Stimulated activated CD4-positive, alpha-beta T cell treated with anti-CD3 and anti-CD28 coated beads, TNF-alpha, amount 100 ng/mL, for 4 hours (primary cell): ENCODE results near the gene CAV3.
A peak's percentile ranks its signal among the peaks of the same experiment; 100 is the strongest.

Experiments
- DNase-seq, 3 experiments: peaks; one replicate each; pipeline ENCODE4 v3.0.0-alpha.2; 2020; ENCODE audit warnings: low read depth in 3 of 3

The CAV3 gene

DNA sequence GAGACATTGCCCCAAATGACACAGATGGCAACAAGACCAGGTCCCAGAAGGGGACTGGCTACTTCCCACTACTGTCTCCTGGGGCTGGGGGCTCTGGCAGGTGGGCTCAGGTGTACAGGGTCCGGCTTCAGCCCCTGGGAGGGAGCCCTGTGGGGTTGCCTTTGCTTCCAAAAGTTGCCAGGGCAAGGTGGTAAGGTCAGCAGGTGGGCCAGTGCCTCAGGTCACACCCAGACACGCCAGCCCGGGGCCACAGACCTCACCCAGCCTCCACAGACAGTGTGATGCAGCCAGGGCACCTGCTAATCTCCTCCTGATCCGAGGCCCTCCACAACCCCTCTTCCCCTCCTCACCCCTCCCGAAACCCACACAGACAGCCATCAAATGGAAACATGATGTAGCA lies 28.3 kb downstream of the CAV3 start:
- DNase-seq: no peak

DNA sequence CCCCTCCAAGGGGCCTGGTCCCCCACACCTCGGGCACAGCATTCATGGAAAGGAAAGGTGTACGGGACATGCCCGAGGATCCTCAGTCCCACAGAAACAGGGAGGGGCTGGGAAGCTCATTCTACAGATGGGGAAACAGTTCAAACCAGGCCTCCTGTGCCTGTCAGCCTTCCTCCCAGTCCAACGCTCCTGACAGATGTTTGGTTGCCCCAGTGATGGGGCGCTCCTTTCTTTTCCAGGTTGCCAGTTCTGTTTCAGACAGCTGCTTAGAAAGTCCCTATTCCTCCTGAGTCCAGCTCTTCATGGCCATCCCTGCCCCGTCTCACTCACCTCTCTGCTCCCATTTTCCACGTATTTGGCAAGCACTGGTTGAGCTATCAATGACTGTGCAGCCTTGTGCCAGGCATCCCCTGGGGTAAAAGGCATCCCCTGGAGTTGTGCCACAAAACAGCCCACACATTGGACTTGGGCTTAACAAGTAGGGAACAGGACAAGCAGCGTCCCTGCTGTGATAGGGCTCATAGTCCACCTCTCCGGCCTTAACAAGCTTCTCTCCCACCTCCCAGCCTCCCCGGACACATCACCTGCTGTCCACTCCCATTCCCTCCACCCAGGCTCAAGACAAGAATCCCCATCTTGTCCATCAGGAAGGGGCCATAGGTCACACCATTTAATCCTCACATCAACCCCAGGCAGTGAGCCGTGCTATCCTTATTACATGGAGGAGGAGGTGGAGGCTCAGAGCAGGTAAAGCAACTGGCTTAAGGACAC lies 29.2 kb downstream of the CAV3 start:
- DNase-seq: no peak

DNA sequence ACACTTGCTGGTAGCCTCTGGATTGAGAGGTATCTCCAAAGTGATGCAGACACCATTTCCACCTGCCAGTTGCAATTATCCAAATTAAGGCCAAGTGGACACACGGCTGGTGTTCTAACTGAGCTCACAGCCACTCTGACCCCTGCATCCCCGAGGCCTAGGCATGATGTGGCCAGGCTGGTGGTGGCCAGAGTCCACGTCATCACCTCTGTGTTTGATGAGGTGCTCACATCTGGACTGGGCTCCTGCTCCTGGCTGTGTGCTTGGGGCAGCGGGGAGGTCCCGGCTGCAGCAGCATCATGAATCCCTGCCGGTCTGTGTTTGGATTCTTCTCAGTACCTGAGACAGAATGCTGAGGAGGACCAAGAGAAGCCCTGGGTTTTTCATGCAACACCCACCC lies 30.9 kb downstream of the CAV3 start:
- DNase-seq: no peak

DNA sequence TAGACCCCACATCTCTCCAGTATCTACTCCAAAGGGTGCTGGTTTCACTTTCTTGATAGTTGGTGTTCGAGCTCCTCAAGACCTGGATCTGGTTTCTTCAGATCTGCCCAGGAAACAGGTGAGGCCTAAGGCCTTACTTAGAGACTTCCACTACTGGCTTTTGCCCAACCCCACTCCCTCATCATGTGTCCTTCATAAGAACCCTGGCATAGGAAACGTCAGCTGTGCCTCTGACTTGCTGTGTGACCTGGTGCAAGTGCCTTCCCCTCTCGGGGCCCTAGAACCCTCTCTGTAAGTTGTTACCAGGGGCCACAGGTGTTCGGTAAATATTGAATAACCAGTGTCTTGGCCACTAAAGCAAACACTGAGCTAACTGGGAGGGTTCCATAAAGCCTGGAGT lies 31.9 kb downstream of the CAV3 start:
- no peak for DNase-seq

DNA sequence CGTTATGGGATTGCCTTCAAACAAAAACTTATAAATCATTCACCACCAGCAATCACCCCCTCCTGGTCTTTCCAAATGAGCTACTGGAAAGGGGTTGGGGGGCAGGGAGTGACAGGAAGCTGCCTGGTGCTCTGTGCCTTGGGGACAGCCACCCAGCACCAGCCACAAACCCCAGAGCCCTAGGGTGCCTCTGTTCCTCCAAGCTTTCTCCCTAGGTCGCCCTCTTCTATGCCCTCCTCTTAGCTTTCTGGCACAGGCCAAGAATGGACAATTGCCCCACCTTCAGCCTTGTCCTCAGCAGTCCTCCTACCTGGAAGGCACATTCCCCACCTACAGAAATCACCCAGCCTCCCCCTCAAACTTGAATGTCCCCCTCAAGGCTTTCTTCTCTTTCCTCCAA lies 32.5 kb downstream of the CAV3 start:
- DNase-seq: no peak

DNA sequence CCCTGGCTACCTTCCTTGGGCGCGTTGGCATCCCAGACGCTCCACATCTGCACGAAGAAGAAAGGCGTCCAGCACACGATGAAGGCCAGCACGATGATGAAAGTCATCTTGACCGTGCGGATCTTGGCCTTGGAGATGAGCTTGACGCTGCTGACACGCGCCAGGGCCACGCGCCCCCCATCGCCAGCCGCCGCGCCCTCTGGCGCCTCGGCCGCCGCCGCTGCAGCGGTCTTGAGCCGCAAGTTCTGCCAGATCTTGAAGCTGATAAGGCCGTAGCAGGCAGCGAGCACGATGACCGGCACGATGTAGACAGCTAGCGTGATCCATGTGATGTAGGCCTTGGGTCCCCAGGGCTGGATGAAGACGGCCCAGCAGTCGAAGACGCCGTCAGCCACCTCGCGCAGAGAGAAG lies 33.7 kb downstream of the CAV3 start:
- DNase-seq: no peak

DNA sequence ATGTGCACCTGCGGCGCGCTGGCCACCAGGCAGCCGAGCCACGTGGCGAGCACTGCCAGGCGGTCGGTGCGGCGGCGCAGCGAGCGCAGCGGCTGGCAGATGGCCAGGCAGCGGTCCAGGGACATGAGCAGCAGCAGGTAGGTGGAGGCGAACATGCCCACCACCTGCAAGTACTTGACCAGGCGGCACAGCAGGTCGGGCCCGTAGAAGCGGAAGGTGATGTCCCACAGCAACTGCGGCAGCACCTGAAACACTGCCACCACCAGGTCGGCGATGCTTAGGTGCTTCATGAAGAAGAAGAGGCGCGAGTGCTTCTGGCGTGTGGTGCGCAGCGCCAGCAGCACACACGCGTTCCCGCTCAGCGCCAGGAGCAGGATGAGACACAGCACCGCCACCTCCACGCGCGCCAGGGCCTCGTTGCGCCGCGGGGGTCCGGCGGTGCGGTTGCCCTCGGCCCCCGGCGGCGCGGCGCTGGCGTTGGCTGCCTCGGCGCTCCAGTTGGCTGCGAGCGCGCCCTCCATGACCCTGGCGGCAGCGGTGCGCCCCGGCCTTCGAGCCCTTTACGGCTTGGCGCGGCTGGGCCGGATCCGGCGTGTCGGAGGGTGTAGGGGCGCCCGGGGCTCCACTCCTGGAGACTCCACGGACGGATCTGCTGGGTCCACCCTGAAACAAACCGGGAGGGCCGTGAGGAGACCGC lies 34.2 kb downstream of the CAV3 start:
- DNase-seq: no peak

DNA sequence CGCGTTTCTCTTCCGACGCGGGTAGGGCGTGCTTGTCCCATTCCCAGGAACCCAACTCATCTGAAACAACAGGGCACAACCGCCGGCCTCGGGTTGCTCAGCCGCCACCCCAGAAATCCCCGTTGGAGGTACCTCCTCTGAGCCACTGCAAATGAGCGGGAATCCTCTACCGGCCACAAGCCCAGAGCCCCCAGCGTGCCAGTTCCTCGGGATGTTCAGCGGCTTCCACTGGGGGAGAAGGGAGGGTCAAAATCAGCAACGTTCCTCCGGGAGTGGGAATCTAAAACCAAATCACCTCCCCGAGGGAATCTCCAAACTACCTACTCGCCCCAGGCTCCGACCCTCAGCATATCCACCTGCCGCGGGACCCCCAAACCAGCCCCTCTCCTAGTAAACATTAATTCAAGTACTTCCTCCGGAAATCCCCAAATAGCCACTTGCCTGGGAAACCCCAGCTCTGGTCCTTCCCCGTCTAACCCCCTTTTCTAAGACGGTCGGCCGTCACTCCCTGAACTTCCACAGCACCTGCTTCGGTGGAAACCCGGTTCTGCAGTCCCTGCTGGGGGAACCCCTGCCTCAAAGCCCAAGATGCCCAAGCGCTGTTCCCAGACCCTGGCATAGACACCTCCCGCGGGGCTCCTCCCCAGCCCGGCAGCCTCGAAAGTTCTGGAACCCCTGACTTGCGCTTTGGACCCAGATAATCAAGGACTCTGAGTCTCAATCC lies 34.9 kb downstream of the CAV3 start:
- DNase-seq: no peak

DNA sequence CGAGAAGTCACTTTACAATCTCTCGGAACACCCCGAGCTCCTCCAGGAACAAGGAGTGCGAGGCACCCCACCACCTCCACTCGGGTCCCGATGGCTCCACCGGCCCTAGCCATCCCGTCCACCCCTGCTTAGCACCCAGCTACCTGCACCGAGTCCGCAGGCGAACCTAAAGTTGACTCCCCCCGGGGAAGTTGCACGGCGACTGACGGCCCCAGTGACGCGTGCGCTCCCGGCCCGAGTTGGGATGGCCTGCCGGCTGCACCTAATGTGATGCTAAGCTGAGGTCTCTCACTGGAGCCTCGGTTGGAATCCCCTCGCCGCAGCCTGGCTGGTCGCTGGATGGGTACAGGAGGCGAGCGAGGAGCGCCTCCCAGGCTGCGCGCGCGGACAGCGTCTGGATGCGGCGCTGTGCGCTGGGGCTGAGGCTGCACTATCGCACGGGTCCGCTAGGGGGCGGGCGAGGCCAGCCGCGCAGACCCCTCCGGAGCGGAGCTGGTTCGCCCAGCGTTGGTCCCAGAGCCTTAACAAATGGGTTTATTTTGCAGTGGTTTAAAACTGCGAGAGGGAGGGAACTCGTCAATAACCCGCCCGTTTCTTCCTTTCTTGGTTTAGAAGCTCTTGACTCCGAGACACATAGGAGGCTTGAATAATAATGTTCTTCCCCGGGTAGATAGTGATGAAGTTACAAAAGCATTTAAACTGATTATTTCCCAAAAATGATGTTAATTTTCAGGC lies 35.7 kb downstream of the CAV3 start, which contains the start of gene OXTR:
OXTR (minus strand) TSS at position 526 of the 735 bp plus-strand sequence. CDS start 1,426 bp downstream, outside the sequence.
- DNase-seq: peak in 2 of 3 experiments; percentile 14 to 29

DNA sequence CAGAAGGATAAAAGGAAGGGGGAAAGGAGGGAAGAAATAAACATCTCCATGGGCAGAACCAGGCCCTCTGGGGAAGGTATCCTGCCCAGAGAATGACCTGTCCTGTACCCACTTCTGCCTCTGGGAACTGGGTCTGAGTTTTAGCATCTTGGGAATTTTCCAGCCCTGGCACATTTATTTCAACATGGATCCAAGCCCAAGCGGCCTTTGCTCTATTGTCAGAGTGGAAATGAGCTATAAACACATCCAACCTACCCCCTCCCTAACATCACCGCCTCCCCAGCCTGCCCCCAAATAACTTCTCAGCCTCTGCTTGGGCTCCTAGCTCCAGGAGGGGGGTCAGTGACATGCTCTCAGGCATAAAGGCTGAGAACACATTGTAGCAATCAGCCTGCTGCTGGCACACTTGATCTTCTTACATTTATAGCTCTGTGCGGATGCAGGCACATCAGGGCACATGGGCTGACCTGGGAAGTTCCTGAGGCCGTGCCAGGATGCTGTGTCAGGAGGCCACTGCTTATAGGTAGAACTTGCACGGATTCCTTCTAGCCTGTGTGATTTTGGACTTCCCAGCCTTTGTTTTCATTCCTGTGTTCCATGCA lies 40.4 kb downstream of the CAV3 start:
- DNase-seq: no peak

DNA sequence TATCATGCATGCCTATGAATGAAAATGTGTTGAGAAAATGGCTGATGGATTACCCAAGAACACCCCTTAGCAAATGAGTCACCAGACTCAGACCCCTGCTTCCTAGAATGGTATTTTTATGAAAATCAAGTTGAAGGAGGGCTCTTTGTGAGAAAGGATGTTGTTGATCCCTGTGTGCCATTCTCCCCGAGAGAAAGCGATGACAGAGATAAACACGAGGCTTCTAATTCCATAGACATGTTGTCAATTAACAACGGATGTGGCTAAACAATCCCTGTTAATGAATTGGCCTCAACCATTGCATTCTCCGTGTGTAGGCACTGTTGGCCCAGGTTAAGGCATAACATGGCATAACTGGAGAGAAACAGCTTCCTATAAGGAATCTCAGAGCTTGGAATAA lies 41.6 kb downstream of the CAV3 start:
- DNase-seq: no peak

DNA sequence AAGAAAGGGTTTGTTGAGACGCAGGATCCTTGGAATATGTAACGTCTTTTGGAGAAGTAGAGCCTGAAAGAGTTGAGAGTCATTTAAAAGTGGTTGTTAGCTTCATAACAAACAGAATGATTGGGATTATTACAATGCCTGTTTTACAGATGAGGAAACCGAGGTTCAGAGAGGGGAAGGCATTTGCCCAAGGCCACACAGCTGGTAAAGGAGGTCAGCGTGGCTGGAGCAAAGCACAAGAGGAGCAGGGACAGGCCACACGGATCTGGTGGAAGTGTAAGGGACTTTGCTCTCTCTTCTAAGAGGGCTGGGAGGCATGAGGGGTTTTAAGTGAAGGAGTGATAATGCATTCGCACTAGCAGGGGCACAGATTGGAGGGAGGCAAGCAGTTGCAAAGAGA lies 42.0 kb downstream of the CAV3 start:
- no peak for DNase-seq

DNA sequence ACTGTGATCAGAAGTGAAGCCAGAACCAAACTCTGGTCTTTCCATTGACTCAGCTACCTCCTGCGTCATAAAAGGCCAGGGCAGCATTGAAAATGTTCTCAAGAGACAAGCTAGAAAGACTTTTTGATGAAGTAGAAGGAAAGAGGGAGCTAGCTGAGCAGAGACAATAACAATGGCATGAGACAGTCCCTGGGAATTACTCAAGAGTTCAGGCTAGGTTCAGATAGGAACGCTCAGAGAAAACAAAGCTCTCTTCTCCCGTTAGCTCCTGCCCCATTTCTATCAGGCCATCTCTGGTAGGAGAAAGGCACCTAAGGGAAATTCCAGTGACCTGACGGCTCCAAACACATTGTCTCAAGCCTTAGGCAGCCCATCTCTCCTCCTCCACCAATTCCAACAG lies 42.8 kb downstream of the CAV3 start:
- DNase-seq: no peak

DNA sequence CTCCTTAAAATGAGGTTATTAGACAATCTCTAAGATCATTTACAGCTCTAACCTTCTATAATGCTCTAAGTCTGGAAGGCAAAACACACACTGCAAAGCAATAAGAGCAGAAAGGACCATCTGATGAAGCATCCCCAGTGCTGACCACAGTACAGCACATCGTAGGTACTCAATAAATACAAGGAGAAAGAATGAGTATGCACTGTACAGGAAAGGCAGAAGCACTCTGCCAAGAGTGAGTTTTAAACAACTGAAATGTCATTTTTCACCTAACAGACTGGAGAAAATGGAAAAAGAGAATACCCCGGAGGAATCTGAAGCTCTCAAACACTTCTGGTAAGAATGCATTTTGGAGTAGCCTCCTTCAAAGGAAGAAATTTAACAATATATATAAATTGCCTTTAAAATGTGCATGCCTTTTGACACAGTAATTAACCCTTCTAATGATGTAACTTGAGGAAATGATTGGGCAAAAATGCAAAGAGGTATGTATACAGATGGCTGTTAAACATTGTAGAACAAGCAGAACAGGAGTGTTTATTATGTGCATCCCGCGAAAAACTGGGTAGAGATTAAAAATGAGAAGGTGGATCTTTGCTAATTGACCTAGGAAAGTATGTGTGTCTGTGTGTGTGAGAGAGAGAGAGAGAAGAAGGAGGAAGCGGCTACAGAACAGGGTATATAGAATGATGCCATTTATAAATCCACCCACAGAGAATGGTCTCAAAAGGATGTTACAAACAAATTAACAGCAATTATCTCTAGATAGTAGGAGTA lies 43.8 kb downstream of the CAV3 start:
- no peak for DNase-seq

DNA sequence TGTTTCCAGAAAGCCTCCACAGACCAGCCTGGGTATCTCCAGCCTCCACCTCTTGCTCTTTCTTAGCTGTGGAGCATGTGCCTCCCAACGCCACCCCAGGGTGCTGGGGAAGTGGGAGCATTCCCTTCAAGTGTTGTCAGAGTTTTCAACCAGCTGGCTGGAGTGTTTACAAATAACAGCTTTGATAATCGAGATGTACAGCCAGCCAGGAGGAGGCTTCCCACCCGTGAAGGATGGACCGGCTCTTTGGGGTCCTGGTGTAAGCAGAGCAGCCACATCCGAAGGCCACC lies 44.3 kb downstream of the CAV3 start:
- no peak for DNase-seq

DNA sequence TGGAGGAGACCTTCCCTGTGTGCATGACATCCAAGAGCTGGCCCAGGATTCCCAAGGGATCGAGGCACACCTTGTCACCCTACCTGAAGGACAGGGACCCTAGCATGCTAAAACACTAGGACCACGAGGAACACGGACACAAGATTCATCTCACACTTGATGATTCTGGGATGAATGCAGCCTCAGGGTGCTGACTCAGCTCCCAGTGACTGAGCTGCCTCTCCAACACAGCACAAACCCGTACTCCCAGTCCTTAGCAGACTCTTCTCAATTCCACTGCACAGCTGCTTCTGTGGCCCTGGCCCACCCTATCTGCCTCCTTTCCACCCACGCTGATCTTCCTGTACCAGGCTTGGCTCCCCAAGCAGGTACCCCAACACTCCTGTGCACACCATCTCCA lies 44.9 kb downstream of the CAV3 start:
- DNase-seq: no peak

DNA sequence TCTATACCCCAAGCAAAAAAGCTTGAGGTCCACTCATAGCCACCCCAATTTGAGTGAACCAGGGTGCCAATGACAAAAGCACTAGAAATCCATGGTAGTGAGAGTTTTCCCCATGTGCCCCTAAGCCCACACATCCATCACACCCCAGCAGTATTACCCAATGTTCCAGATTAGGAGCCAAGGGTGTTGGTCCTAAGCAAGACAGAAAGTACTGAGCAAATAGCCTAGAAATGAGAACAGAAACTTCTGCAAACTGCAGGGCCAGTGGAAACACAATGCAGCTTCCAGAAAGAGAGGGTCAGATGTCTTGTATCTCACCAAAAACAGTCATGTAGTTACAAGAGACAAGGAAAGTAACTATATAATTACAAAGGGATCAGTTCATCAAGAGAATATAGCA lies 46.7 kb downstream of the CAV3 start:
- DNase-seq: no peak

DNA sequence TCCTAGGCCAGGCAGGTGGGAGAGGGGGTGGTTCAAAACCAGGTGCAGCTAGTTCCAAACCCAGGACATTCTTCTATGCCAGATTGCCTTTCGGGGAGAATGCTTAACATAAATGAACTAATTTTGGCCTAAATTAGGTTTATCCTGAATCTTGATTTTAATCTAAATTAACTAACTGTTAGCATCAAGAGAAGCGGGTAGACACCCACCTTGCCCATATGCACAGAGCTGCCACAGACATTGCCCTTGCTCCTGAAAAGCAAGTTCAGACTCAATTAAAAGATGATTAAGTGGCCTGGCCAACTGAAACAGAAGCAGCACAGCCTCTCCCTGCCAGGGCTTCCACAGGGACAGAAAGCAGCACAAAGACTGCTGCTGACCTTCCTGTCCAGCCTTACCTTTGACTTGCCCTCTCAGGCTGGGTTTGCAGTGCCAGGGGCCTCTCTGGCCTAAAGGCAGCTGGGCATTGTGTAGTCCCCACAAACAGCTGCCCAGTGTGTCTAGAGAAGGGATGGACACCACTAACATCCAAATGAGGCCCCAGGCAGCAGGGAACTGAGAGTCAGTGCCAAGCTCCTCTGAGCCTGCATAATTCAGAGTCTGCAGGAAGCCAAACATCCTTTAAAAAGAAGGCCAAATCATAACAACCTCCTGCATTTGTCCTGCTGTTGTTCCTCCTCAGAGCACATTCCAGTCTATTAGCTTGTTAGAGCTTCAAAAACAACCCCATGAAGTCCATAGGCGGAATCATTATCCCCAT lies 51.3 kb downstream of the CAV3 start:
- DNase-seq: no peak

DNA sequence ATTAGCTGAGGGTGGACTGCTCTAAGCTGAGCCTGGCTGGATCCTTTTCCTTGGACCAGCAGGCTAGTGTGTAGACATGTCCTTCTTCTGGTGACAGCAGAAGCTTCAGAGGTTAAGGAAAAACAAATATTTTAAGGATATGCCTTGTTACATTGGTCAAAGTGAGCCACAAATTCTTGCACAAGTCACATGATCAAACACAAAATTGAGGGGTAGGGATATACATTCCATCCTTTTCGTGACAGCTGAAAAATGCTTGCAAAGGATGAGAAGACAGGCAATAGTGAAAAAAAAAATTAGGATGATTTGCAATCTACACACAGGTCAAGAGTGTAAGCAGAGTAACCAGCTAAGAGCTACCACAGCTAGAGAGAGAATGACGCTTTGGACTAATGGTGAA lies 56.9 kb downstream of the CAV3 start:
- no peak for DNase-seq

DNA sequence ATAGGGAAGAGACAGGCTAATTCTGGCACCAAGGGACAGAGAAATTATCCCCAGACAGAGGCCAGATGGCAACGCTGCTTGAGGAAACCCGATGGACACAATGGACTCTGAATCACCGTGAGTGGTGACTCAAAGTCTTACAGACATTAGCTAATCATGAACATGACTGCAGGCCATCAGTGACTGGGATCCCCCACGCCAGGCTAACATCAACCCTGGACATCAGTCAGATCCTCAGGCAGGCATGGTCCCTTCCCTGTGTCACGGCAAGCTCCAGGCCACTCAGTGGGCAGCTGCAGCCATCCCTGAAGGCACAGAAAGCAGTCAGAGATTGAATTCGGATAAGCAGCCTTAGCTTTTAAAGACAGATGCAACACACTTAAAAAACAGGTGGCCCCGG lies 59.6 kb downstream of the CAV3 start:
- DNase-seq: no peak
